GM12874 (cell line): Measurements from ENCODE around the gene C2orf76.

Source experiments
- CTCF ChIP-seq: IDR thresholded peaks from 2 replicates; pipeline ENCODE4 v1.5.1; 2011; ENCODE audit warnings: low read depth, mild to moderate bottlenecking, control low read depth, low read length, moderate library complexity; ENCODE audit not compliant: insufficient read depth

The C2orf76 gene

GRCh38 chr2:119338826-119339561, 27.6 kb downstream of the C2orf76 start:
- TF ChIP-seq CTCF = no peak

GRCh38 chr2:119338272-119338671, 28.4 kb downstream of the C2orf76 start:
- no peak for TF ChIP-seq CTCF

GRCh38 chr2:119337749-119338148, 28.9 kb downstream of the C2orf76 start:
- no peak for TF ChIP-seq CTCF

- no peak for TF ChIP-seq CTCF
Observed at GRCh38 chr2:119333833-119334232, 32.8 kb downstream of the C2orf76 start.

GRCh38 chr2:119333360-119333759, 33.3 kb downstream of the C2orf76 start:
- no peak for TF ChIP-seq CTCF

GRCh38 chr2:119332953-119333352, 33.7 kb downstream of the C2orf76 start:
- TF ChIP-seq CTCF = no peak

- no peak for TF ChIP-seq CTCF
Observed at GRCh38 chr2:119327431-119327830, 39.2 kb downstream of the C2orf76 start.

- no peak for TF ChIP-seq CTCF
Observed at GRCh38 chr2:119326938-119327337, 39.7 kb downstream of the C2orf76 start.
